Measurements from ENCODE around the gene RAPGEF4.

- TF ChIP-seq, protein P1, sequence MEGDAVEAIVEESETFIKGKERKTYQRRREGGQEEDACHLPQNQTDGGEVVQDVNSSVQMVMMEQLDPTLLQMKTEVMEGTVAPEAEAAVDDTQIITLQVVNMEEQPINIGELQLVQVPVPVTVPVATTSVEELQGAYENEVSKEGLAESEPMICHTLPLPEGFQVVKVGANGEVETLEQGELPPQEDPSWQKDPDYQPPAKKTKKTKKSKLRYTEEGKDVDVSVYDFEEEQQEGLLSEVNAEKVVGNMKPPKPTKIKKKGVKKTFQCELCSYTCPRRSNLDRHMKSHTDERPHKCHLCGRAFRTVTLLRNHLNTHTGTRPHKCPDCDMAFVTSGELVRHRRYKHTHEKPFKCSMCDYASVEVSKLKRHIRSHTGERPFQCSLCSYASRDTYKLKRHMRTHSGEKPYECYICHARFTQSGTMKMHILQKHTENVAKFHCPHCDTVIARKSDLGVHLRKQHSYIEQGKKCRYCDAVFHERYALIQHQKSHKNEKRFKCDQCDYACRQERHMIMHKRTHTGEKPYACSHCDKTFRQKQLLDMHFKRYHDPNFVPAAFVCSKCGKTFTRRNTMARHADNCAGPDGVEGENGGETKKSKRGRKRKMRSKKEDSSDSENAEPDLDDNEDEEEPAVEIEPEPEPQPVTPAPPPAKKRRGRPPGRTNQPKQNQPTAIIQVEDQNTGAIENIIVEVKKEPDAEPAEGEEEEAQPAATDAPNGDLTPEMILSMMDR (IDR thresholded peaks at IDR 0.05): no peak
- TF ChIP-seq POLR2A (IDR thresholded peaks at IDR 0.05): no peak
- no peak for TF ChIP-seq EP300 (IDR thresholded peaks at IDR 0.05)
Measured at GRCh38 chr2:172697296-172697695, 38.3 kb upstream of the RAPGEF4 start.

Measured in tibial nerve (tissue), 4 donors.